ENCODE results near the gene LRRFIP1.

DNA sequence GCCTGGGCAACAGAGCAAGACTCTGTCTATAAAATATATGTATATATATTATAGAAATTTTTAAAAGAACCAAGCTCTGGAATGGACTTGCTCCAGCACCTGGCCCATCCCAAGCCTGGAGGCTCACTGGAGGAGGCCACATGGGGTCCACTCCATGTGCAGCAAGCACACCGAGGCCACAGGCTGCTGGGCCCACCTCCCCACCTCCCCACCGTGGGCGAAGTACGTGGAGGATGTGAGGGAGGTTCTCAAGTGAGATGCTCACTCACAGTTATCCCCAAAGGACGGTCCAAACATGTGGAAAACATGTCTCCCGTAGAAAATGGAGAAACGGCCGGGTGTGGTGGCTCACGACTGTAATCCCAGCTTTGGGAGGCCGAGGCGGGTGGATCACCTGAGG lies 23.0 kb upstream of the LRRFIP1 start:
- TF ChIP-seq CTCF (CRISPR knock-in tag; IDR thresholded peaks at IDR 0.05) (no peak), TCF7 (IDR thresholded peaks at IDR 0.05; ENCODE audit: low read depth) (no peak), NCOA2 (CRISPR knock-in tag; IDR thresholded peaks at IDR 0.05) (no peak), MNT (IDR thresholded peaks at IDR 0.05) (no peak)

Data from HepG2 (cell line).